GM18511 (cell line): ENCODE measurements around the gene UBAP1L.
"Not testable (repeated sequence)": the region's sequence is repeated elsewhere in the genome, so short reads cannot be mapped to it uniquely, and the experiment has no call there.

ENCODE experiments used
- ATAC-seq: cut with Tn5 transposase; IDR thresholded peaks from one replicate; pipeline ENCODE4 v1.9.1; 2021; ENCODE audit warnings: mild to moderate bottlenecking, moderate library complexity; ENCODE audit not compliant: unreplicated experiment

The UBAP1L gene

GRCh38 chr15:65100442-65100841, 14.6 kb downstream of the UBAP1L start:
- no peak for ATAC-seq

DNA sequence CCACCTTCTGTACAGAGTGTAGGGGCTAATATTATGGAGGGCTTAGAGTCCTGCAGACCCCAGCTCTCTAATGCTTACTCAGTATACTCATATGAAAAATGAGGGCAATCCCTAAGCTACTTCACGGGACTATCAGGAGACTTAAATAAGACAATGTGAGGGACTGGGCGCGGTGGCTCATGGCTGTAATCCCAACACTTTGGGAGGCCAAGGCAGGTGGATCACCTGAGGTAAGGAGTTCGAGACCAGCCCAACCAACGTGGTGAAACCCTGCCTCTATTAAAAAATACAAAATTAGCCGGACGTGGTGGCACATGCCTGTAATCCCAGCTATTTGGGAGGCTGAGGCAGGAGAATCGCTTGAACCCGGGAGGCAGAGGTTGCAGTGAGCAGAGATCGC, 15.2 kb downstream of the UBAP1L start:
- not testable (repeated sequence) for ATAC-seq

GRCh38 chr15:65099336-65099735, 15.7 kb downstream of the UBAP1L start:
- no peak for ATAC-seq

- ATAC-seq = no peak
Observed at GRCh38 chr15:65097651-65098263, 17.2 kb downstream of the UBAP1L start.

DNA sequence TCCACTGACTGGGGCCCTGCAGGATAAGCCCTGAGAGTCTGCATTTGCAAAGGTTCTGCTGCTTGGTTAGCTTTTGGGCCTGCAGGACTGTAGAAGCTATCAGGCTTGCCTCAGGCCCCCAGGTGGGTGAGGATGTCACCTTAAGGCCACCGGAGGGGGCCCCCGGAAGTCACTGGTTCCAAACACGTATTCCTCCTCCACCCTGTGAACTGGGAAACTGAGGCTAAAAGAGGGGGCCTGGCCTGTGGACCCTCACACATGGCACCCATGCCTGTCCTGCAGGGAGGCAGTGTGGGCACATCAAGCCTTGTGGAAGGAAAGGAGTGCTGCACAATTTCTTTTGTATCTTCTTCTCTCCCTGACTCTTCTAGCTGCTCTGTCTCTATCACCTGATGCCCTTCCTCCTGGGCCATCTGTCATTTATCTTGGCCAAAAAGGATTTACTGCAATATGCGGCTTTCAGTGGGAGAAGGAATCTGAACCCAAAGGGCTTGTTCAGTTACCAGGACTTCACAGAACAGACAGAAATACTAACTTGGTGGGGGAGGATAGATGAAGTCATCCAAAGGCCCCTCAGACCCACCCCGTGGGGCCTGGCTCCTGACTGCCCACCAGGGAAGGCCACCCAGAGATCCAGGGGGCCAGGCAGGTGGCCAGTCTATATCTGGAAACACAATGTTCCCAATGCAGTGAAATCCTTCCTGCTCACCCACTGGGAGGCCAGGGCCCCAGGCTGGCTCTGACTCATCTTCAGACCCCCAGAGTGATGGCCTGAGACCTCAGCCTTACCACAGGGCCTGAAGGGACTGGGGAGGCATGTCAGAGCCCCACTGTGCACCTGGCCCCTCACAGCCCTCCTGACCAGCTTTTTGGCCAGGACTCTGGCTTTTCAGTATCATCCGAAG, 18.3 kb downstream of the UBAP1L start:
- no peak for ATAC-seq

DNA sequence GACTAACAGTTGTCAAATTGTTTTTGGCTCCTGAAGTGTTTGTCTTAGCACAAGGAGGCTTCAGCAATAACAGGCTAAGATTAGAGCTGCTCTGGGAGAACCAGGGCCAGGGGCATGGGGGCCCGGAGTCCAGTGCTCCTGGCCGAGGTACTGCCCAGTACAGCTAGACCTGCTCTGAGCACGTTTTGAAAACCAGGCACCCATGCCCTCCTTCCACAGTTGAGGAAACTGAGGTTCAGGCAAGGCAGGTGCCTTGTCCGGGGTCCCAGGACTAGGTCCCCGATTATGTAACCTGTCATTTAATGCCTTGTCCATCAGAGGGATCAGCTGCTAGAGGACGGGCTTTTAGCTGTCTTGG, 19.3 kb downstream of the UBAP1L start:
- ATAC-seq = no peak

- no peak for ATAC-seq
Observed at GRCh38 chr15:65095011-65095746, 19.8 kb downstream of the UBAP1L start.

- no peak for ATAC-seq
Observed at GRCh38 chr15:65094294-65094995, 20.6 kb downstream of the UBAP1L start.

GRCh38 chr15:65093793-65094170, 21.2 kb downstream of the UBAP1L start:
- ATAC-seq = not testable (repeated sequence)

DNA sequence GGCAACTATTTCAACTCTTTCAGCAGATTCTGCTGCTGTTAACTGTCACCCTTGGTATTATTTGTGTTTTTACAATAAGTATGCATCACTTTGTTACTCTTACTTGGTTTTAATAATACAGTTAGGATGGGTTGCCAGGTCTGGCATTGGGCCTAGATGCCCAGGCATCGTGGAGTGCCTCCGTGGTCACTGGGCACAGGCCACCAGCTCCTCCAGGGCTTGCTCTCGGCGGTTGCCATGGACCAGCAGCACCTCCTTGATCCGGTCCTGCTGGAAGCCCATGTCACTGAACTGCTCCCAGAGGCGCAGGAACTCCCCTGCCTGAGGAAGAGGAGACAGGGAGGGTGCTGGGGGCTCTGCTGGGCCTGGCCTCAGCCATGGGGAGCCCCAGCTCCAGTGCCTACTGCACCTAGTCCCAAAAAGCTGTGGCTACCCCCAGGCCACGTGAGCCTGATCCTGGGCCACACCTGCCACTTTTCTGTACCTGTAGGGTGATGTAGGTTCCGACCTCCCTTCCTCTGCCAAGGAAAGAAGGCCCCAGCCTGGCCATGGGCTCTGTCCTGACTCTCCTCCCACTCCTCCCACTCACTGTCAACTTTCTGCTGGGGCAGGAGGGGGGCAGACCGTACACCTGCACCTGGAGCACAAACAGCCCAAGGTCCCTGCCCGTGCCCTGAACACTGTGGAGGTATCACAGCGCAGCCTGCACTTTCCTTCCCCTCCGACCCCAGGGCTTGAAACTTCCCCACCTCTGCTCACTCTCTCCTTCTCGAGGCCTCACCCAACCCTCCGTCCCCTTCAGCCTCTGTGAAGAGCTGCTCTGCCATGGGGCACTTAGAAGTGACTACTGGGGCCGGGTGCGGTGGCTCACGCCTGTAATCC, 21.8 kb downstream of the UBAP1L start:
- no peak for ATAC-seq

- no peak for ATAC-seq
Observed at GRCh38 chr15:65091946-65092770, 22.8 kb downstream of the UBAP1L start.

- no peak for ATAC-seq
Observed at GRCh38 chr15:65089206-65089824, 25.7 kb downstream of the UBAP1L start.

GRCh38 chr15:65088643-65089021, 26.4 kb downstream of the UBAP1L start:
- no peak for ATAC-seq

DNA sequence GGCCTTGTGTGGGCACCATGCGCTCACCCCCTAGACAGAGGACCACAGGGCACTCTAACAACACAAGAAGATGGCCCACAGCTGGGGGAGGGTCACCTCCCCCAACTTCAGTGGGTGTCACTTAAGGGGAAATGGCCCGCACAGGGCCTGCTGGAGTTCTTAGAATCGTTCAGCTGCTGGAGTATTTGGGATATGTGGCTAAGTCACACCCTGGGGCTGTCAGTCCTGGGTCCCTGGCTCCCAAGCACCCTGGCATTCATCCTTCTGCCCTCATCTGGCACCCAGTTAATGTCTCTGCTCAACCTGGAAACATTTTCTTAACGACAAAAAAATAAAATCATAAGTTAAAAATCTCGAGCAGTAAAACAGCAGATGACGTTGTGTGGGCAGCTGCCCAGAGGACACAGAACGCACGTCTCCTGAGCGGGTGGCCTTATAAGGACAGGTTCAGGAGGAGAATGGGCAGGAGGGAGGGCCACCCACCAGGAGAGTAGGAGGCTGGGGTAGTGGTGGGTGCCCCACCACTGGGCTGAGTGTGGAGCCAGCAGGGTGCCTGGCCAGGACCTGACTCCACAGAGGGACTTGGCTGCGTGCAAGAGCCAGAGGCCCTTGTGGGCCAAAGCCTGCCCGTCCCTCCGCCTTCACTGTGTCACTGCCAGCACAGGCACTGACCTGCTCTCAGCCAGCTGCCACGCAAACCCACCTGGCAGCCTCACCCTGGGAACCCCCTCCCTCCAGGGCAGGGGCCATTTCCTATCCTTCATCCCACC, 26.9 kb downstream of the UBAP1L start:
- no peak for ATAC-seq

DNA sequence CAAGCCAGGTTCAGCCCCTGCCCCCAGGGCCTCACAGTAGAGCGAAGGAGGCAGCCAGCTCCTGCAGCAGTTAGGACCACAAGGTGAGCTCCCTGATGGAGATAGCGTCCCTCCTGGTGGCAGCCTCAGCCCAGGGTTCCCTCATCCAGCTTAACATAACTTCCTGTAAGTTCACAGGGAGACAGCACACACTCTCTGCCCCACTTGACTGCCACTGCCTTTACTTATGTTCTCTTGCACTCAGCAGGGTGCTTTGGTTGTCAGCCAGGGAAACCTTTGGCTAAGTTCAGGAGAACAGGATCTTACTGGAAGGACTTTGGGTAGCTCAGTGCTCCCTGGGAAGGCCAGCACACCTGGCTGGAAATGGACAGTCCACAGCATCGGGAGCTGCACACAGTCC, 27.6 kb downstream of the UBAP1L start:
- no peak for ATAC-seq

- ATAC-seq = no peak
Observed at GRCh38 chr15:65086680-65087111, 28.3 kb downstream of the UBAP1L start.

DNA sequence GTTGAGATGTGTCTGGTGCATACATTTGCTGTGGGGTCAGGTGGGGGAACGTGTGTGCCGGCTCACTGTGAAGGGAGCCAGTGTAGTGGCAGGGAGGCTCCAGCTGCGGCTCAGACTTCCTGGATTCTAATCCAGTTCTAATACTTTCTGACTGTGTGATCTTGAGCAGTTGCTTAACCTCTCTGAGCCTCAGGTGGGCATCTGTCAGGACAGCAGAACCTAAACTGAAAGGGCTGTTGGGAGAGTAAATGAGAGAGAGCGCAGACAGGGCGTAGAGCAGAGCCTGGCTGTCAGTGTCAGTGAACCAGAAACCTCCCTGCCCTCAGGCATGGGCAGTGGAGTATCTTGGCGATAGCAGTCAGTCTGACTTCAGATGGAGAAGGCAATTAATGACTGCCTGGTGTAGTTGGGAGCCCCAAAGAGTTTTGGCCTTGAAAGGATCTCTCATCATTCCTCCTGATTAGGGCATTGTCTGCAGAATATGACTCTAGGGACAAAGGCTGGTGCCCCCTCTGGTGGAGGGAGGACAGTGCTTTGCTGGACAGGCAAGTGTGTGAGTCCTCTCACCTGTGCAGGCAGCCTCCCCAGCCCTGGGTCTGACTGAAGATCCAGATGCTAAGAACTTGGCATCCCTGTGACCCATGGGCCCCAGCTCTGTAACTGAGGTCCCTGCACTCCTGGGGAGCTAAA, 28.9 kb downstream of the UBAP1L start:
- ATAC-seq = no peak
